A549 (cell line): ENCODE measurements around the gene RPS23. TPM values are rescaled to one million over a fixed set of nuclear protein-coding genes. Genes with fewer than 3 reads are reported as not detected.

Experiments used
- ATAC-seq, 2 experiments: fragments of 200-7000 bp in 1 of 2; fragments of >200 bp in 1 of 2; cut with Nextera tagmentation in 1 of 2; cut with Tn5 transposase in 1 of 2; 3 replicates each; pipeline versions ENCODE4 v1.8.0 to v1.9.1; 2018 to 2020; ENCODE audit warnings: mild to moderate bottlenecking in 1 of 2, moderate library complexity in 1 of 2
- CTCF ChIA-PET: fragments of 300-600 bp; sonication (Branson Sonifier 250); formaldehyde crosslinking; extraction: SDS; loops from one replicate; lab custom pipeline; 2021; ENCODE audit warnings: antibody characterized with exemption, inconsistent platforms; lab: Yijun Ruan, JAX
- POLR2A ChIA-PET: fragments of 350-600 bp; formaldehyde crosslinking; extraction: SDS; loops from one replicate; lab custom pipeline; 2021; ENCODE audit warnings: antibody characterized with exemption, inconsistent platforms; lab: Yijun Ruan, JAX
- DNase-seq, 2 experiments: peaks; one replicate each; pipeline versions ENCODE4 v3.0.0 to v3.0.0-alpha.2; 2011 to 2016; ENCODE audit warnings: low read depth in 1 of 2, low spot score in 1 of 2
- FAIRE-seq: peaks from 2 replicates; lab custom pipeline; 2011; peaks lifted over from hg19 to GRCh38; lab: Jason Lieb, UNC
- H3K27ac ChIP-seq, 2 experiments: fragments of >200 bp; sonication (Bioruptor Twin); formaldehyde crosslinking; 3 replicates each; pipeline ENCODE4 v1.5.1; 2016 to 2017
- H3K4me1 ChIP-seq: fragments of >200 bp; sonication (Bioruptor Twin); formaldehyde crosslinking; 3 replicates; pipeline ENCODE4 v1.6.1; 2016
- H3K4me2 ChIP-seq: fragments of >200 bp; sonication (Bioruptor Twin); formaldehyde crosslinking; 3 replicates; pipeline ENCODE4 v1.6.1; 2016
- H3K4me3 ChIP-seq: fragments of >200 bp; sonication (Bioruptor Twin); formaldehyde crosslinking; 3 replicates; pipeline ENCODE4 v1.5.1; 2016
- H3K9me3 ChIP-seq: fragments of >200 bp; sonication (Bioruptor Twin); formaldehyde crosslinking; 3 replicates; pipeline ENCODE4 v1.6.1; 2016
- ATOH8 ChIP-seq: fragments of 250-450 bp; sonication (Bioruptor Pico); IDR thresholded peaks from 2 replicates; pipeline ENCODE4 v1.5.0; 2020; ENCODE audit warnings: low read depth, mild to moderate bottlenecking, moderate library complexity
- CEBPB ChIP-seq, 2 experiments: fragments of >200 bp in 1 of 2; sonication (Bioruptor Twin) in 1 of 2; formaldehyde crosslinking in 1 of 2; IDR thresholded peaks; 2 replicates each; pipeline ENCODE4 v1.6.1; 2012 to 2016
- CHD2 ChIP-seq: fragments of 150-350 bp; IDR thresholded peaks from 2 replicates; pipeline ENCODE4 v1.6.1; 2014; ENCODE audit warnings: low read length; ENCODE audit not compliant: partially characterized antibody
- E2F6 ChIP-seq: IDR thresholded peaks from 2 replicates; pipeline ENCODE4 v1.6.1; 2012; ENCODE audit warnings: low read depth, borderline replicate concordance
- EHMT2 ChIP-seq: fragments of 200-600 bp; sonication (generic); IDR thresholded peaks from 2 replicates; pipeline ENCODE4 v1.6.1; 2016; ENCODE audit warnings: antibody characterized with exemption, low read depth, mild to moderate bottlenecking, moderate library complexity
- ELK1 ChIP-seq: fragments of 150-350 bp; IDR thresholded peaks from 2 replicates; pipeline ENCODE4 v1.6.1; 2014; ENCODE audit warnings: low read depth, mild to moderate bottlenecking, low read length
- ESRRA ChIP-seq: fragments of 150-350 bp; IDR thresholded peaks from 2 replicates; pipeline ENCODE4 v1.6.1; 2014; ENCODE audit warnings: mild to moderate bottlenecking, low read length, borderline replicate concordance
- FOXS1 ChIP-seq: fragments of 250-450 bp; sonication (Bioruptor Pico); IDR thresholded peaks from 2 replicates; pipeline ENCODE4 v1.5.0; 2020; ENCODE audit warnings: mild to moderate bottlenecking, moderate library complexity
- HDAC2 ChIP-seq: fragments of 200-600 bp; sonication (generic); IDR thresholded peaks from 2 replicates; pipeline ENCODE4 v1.6.1; 2016
- HMGXB4 ChIP-seq: fragments of 250-450 bp; sonication (Bioruptor Pico); IDR thresholded peaks from 2 replicates; pipeline ENCODE4 v1.5.0; 2021; ENCODE audit warnings: mild to moderate bottlenecking, moderate library complexity, borderline replicate concordance
- HOXA7 ChIP-seq: fragments of 250-450 bp; sonication (Bioruptor Pico); IDR thresholded peaks from 2 replicates; pipeline ENCODE4 v1.5.0; 2020; ENCODE audit warnings: mild to moderate bottlenecking, moderate library complexity
- HOXB13 ChIP-seq: fragments of 250-450 bp; sonication (Bioruptor Pico); IDR thresholded peaks from 2 replicates; pipeline ENCODE4 v1.5.0; 2020; ENCODE audit warnings: low read depth, mild to moderate bottlenecking, moderate library complexity
- KDM1A ChIP-seq: fragments of 200-600 bp; sonication (generic); IDR thresholded peaks from 2 replicates; pipeline ENCODE4 v1.6.1; 2016; ENCODE audit warnings: low read depth, mild to moderate bottlenecking
- NFE2L2 ChIP-seq: fragments of 150-350 bp; conservative IDR thresholded peaks from 2 replicates; pipeline ENCODE4 v1.6.1; 2014; ENCODE audit warnings: low read length
- NPAS2 ChIP-seq: fragments of 250-450 bp; sonication (Bioruptor Pico); IDR thresholded peaks from 2 replicates; pipeline ENCODE4 v1.8.0; 2022; ENCODE audit warnings: mild to moderate bottlenecking, moderate library complexity, borderline replicate concordance
- NR3C1 ChIP-seq: fragments of >200 bp; sonication (Bioruptor Twin); formaldehyde crosslinking; IDR thresholded peaks from 3 replicates; pipeline ENCODE4 v1.6.1; 2017
- RAD21 ChIP-seq, 2 experiments: fragments of >200 bp in 1 of 2; sonication (Bioruptor Twin) in 1 of 2; formaldehyde crosslinking in 1 of 2; IDR thresholded peaks in 1 of 2; conservative IDR thresholded peaks in 1 of 2; 2 replicates in 1 of 2; 3 replicates in 1 of 2; pipeline ENCODE4 v1.6.1; 2012 to 2018; ENCODE audit warnings: inconsistent platforms in 1 of 2
- RCOR1 ChIP-seq: fragments of 150-350 bp; IDR thresholded peaks from 2 replicates; pipeline ENCODE4 v1.6.1; 2014; ENCODE audit warnings: antibody characterized with exemption, low read length, low read depth
- RNF2 ChIP-seq: fragments of 200-600 bp; sonication (generic); IDR thresholded peaks from 2 replicates; pipeline ENCODE4 v1.6.1; 2016; ENCODE audit warnings: low read depth, mild to moderate bottlenecking, antibody characterized with exemption, moderate library complexity, borderline replicate concordance
- SMC3 ChIP-seq: fragments of >200 bp; sonication (Bioruptor Twin); formaldehyde crosslinking; IDR thresholded peaks from 3 replicates; pipeline ENCODE4 v1.6.1; 2018; ENCODE audit warnings: inconsistent platforms
- TFCP2L1 ChIP-seq: fragments of 250-450 bp; sonication (Bioruptor Pico); IDR thresholded peaks from 2 replicates; pipeline ENCODE4 v1.5.0; 2021; ENCODE audit warnings: mild to moderate bottlenecking
- ZC3H11A ChIP-seq: fragments of 450-650 bp; IDR thresholded peaks from 2 replicates; pipeline ENCODE4 v1.6.1; 2014; ENCODE audit warnings: antibody characterized with exemption, mild to moderate bottlenecking
- WGBS: methylation state at CpG from one replicate; pipeline ENCODE4 v1.1.6; 2017; ENCODE audit errors: missing lambda C conversion rate; 5-methylcytosine and 5-hydroxymethylcytosine counted together
- polyA plus RNA-seq, 4 experiments: library from polyadenylated mRNA; depleted of rRNA in 3 of 4; stranded (reverse); fragments of >200 nt; fragmentation: RNase III in 1 of 4; extraction: RNeasy Plus Mini Kit Qiagen cat#74134 plus additional on column Dnase treatment in 1 of 4; gene quantifications; 2 replicates in 3 of 4; 3 replicates in 1 of 4; pipeline ENCODE4 v1.2.3, GENCODE V29; 2011 to 2017

The RPS23 gene
- polyA plus RNA-seq, 2 of the 4 experiments (the other 2 are of a cell fraction) = 4,112 to 5,033 TPM

GRCh38 chr5:82290908-82291307 lies 12.8 kb upstream of the RPS23 start:
- FAIRE-seq = no peak
- CTCF ChIA-PET = interaction anchor here (1.6 kb wide), 1 partner anchor 22 kb away, joined by 7 read pairs; no protein-coding TSS in a partner anchor
- H3K4me3 ChIP-seq = no peak overlapping the region

GRCh38 chr5:82290005-82290404 lies 11.9 kb upstream of the RPS23 start:
- 84% methylated on average over 2 of the region's 2 CpGs for WGBS
- POLR2A ChIA-PET = no interaction called here
- H3K9me3 ChIP-seq = no peaks in the 10 kb centered on the region
- H3K4me3 ChIP-seq = no peak overlapping the region
- DNase-seq = no peak
- no peaks in the 10 kb centered on the region for H3K4me1 ChIP-seq
- CTCF ChIA-PET = no interaction called here
- FAIRE-seq = no peak
- no peak overlapping the region for H3K27ac ChIP-seq
- no peak for TF ChIP-seq ZC3H11A
- no peak for TF ChIP-seq NR3C1
- no peak for TF ChIP-seq NFE2L2
- TF ChIP-seq HDAC2 = no peak
- TF ChIP-seq SMC3 = no peak
- TF ChIP-seq EHMT2 = no peak
- TF ChIP-seq RAD21 (conservative IDR thresholded peaks at IDR 0.05 in 1 of 2, IDR thresholded peaks at IDR 0.05 in 1 of 2) = no peak
- TF ChIP-seq RNF2 = no peak
- TF ChIP-seq RCOR1 = no peak
- no peak for TF ChIP-seq KDM1A
- TF ChIP-seq NPAS2 = no peak
- no peak for TF ChIP-seq HOXA7 (CRISPR knock-in tag)
- TF ChIP-seq FOXS1 = no peak
- TF ChIP-seq TFCP2L1 (CRISPR knock-in tag) = no peak
- TF ChIP-seq E2F6 = no peak
- TF ChIP-seq CEBPB (IDR thresholded peaks at IDR 0.05) = no peak
- no peak overlapping the region for H3K4me2 ChIP-seq
- ATAC-seq = no peak

More at GRCh38 chr5:82290908-82291307, 12.8 kb upstream of the RPS23 start:
- Histone ChIP-seq H3K9me3 (no peaks in the 10 kb centered on the region), H3K27ac (no peak overlapping the region), H3K4me1 (no peaks in the 10 kb centered on the region), H3K4me2 (no peak overlapping the region)
- TF ChIP-seq HOXB13 (CRISPR knock-in tag) = no peak
- TF ChIP-seq ESRRA = no peak
- no peak for TF ChIP-seq ELK1
- TF ChIP-seq HMGXB4 = no peak
- no peak for TF ChIP-seq CHD2
- TF ChIP-seq EHMT2 = no peak
- TF ChIP-seq ATOH8 (CRISPR knock-in tag) = no peak
- POLR2A ChIA-PET = no interaction called here
- 65% methylated on average over 6 of the region's 6 CpGs for WGBS
- DNase-seq (no peak), ATAC-seq (no peak)
